ENCODE results near the gene SLC25A29.

The SLC25A29 gene

GRCh38 chr14:100306101-100306997 is at the start of gene SLC25A29:
Gene SLC25A29, minus strand, starts transcription at chr14:100306444. Its CDS starts 212 bp downstream, at chr14:100306232.
- peak; percentile 19; the same call in 1 of the 2 replicates for TF ChIP-seq MAX (IDR thresholded peaks at IDR 0.05)
- TF ChIP-seq USF1 (IDR thresholded peaks at IDR 0.05) = no peak
- 0 out of 2 replicates have a peak, but pooled peaks have one; percentile 3 for TF ChIP-seq TEAD4 (IDR thresholded peaks at IDR 0.05)
- TF ChIP-seq YY1 (IDR thresholded peaks at IDR 0.05; ENCODE audit: low read depth) = no peak
- peak; percentile 78 for TF ChIP-seq CEBPB (IDR thresholded peaks at IDR 0.05)
- TF ChIP-seq ZBTB7A (IDR thresholded peaks at IDR 0.05; ENCODE audit: low read depth) = peak; percentile 80
- TF ChIP-seq REST (IDR thresholded peaks at IDR 0.05; ENCODE audit: low read depth) = no peak
- no peak; the same call in 1 of the 2 replicates for TF ChIP-seq EGR1 (IDR thresholded peaks at IDR 0.05)
- no peak for TF ChIP-seq RAD21 (IDR thresholded peaks at IDR 0.05; ENCODE audit: low read depth)
- no peak for TF ChIP-seq TCF12 (IDR thresholded peaks at IDR 0.05; ENCODE audit: low read depth)
- TF ChIP-seq TAF1 (IDR thresholded peaks at IDR 0.05; ENCODE audit: low read depth) = peak; percentile 41; the same call in 1 of the 2 replicates
- no peak for TF ChIP-seq NFIC (IDR thresholded peaks at IDR 0.05)
- no peak for TF ChIP-seq CREB1 (IDR thresholded peaks at IDR 0.05; ENCODE audit: low read depth)
- no peak for TF ChIP-seq FOXM1 (IDR thresholded peaks at IDR 0.05; ENCODE audit: borderline replicate concordance, low read depth)

GRCh38 chr14:100350986-100351385 is 44.7 kb upstream of the SLC25A29 start:
- TF ChIP-seq ZBTB7A (IDR thresholded peaks at IDR 0.05; ENCODE audit: low read depth) (no peak), CEBPB (IDR thresholded peaks at IDR 0.05) (no peak), YY1 (IDR thresholded peaks at IDR 0.05; ENCODE audit: low read depth) (no peak), CREB1 (IDR thresholded peaks at IDR 0.05; ENCODE audit: low read depth) (no peak), TEAD4 (IDR thresholded peaks at IDR 0.05) (no peak), EGR1 (IDR thresholded peaks at IDR 0.05) (no peak), TCF12 (IDR thresholded peaks at IDR 0.05; ENCODE audit: low read depth) (no peak), MAX (IDR thresholded peaks at IDR 0.05) (no peak), NFIC (IDR thresholded peaks at IDR 0.05) (no peak), FOXM1 (IDR thresholded peaks at IDR 0.05; ENCODE audit: borderline replicate concordance, low read depth) (no peak), REST (IDR thresholded peaks at IDR 0.05; ENCODE audit: low read depth) (no peak), EP300 (IDR thresholded peaks at IDR 0.05; ENCODE audit: borderline replicate concordance) (no peak), RAD21 (IDR thresholded peaks at IDR 0.05; ENCODE audit: low read depth) (no peak)

- no peak for TF ChIP-seq CREB1 (IDR thresholded peaks at IDR 0.05; ENCODE audit: low read depth)
- no peak for TF ChIP-seq EP300 (IDR thresholded peaks at IDR 0.05; ENCODE audit: borderline replicate concordance)
- no peak for TF ChIP-seq TEAD4 (IDR thresholded peaks at IDR 0.05)
- TF ChIP-seq EGR1 (IDR thresholded peaks at IDR 0.05) = no peak
- TF ChIP-seq CEBPB (IDR thresholded peaks at IDR 0.05) = no peak
- TF ChIP-seq YY1 (IDR thresholded peaks at IDR 0.05; ENCODE audit: low read depth) = no peak
- no peak for TF ChIP-seq ZBTB7A (IDR thresholded peaks at IDR 0.05; ENCODE audit: low read depth)
- TF ChIP-seq TAF1 (IDR thresholded peaks at IDR 0.05; ENCODE audit: low read depth) = no peak
- TF ChIP-seq FOXM1 (IDR thresholded peaks at IDR 0.05; ENCODE audit: borderline replicate concordance, low read depth) = no peak
- no peak for TF ChIP-seq USF1 (IDR thresholded peaks at IDR 0.05)
- TF ChIP-seq MAX (IDR thresholded peaks at IDR 0.05) = no peak
- no peak for TF ChIP-seq RAD21 (IDR thresholded peaks at IDR 0.05; ENCODE audit: low read depth)
- no peak for TF ChIP-seq REST (IDR thresholded peaks at IDR 0.05; ENCODE audit: low read depth)
- TF ChIP-seq TCF12 (IDR thresholded peaks at IDR 0.05; ENCODE audit: low read depth) = no peak
- no peak for TF ChIP-seq NFIC (IDR thresholded peaks at IDR 0.05)
These were observed 44.2 kb upstream of the SLC25A29 start for GRCh38 chr14:100350276-100350926.

Measured in Ishikawa (cell line).